ENCODE results near the gene SERINC2. TPM values are rescaled to one million over a fixed set of nuclear protein-coding genes. Genes with fewer than 3 reads are reported as not detected.

SERINC2 gene
- total RNA-seq = 17.4 TPM

- Histone ChIP-seq H3K27ac (peak within 1 kb of the TSS; percentile 66), H3K4me1 (no peaks in the 10 kb centered on the region), H3K36me3 (no peaks in the 10 kb centered on the region), H3K9me3 (no peaks in the 10 kb centered on the region), H3K4me3 (peak within 1 kb of the TSS; percentile 64 to 74), H3K27me3 (no peaks in the 10 kb centered on the region)
- TF ChIP-seq POLR2A (IDR thresholded peaks at IDR 0.05) (no peak), POLR2AphosphoS5 (IDR thresholded peaks at IDR 0.05; ENCODE audit: insufficient read depth in 1 of 2, low read depth in 1 of 2) (no peak), CTCF (IDR thresholded peaks at IDR 0.05) (no peak)
- DNase-seq (ENCODE audit: extremely low spot score in 2 of 2) = no peak
- intact Hi-C loops (cut with DNase I) = no loop called here
Measured at GRCh38 chr1:31412732-31413404, at the start of gene SERINC2. TSS of gene SERINC2 (plus strand) at chr1:31413213. CDS start at chr1:31413266, 53 bp downstream.

- Histone ChIP-seq H3K4me1 (peaks cover 7% of the 10 kb centered on the region), H3K27me3 (no peaks in the 10 kb centered on the region), H3K36me3 (peaks cover 0 to 43% of the 10 kb centered on the region in 2 donors), H3K27ac (no peak overlapping the region), H3K9me3 (no peaks in the 10 kb centered on the region), H3K4me3 (no peak overlapping the region)
- TF ChIP-seq POLR2AphosphoS5 (IDR thresholded peaks at IDR 0.05; ENCODE audit: insufficient read depth in 1 of 2, low read depth in 1 of 2) (no peak), CTCF (IDR thresholded peaks at IDR 0.05) (no peak), POLR2A (IDR thresholded peaks at IDR 0.05) (no peak)
- intact Hi-C loops (cut with DNase I) = no loop called here
- no peak for DNase-seq (ENCODE audit: extremely low spot score in 2 of 2)
Measured at GRCh38 chr1:31364561-31365250, 48.3 kb upstream of the SERINC2 start.

- Histone ChIP-seq H3K4me1 (peaks cover 19% of the 10 kb centered on the region), H3K27ac (no peak overlapping the region), H3K4me3 (no peak overlapping the region), H3K36me3 (peaks cover 0 to 32% of the 10 kb centered on the region in 2 donors), H3K9me3 (no peaks in the 10 kb centered on the region), H3K27me3 (no peaks in the 10 kb centered on the region)
- intact Hi-C loops (cut with DNase I) = no loop called here
- no peak for TF ChIP-seq CTCF (IDR thresholded peaks at IDR 0.05)
- TF ChIP-seq POLR2AphosphoS5 (IDR thresholded peaks at IDR 0.05; ENCODE audit: insufficient read depth in 1 of 2, low read depth in 1 of 2) = no peak
- no peak for TF ChIP-seq POLR2A (IDR thresholded peaks at IDR 0.05)
- DNase-seq (ENCODE audit: extremely low spot score in 2 of 2) = no peak
Measured at GRCh38 chr1:31366796-31367195, 46.2 kb upstream of the SERINC2 start.

GRCh38 chr1:31368611-31369107, 44.4 kb upstream of the SERINC2 start:
- intact Hi-C loops (cut with DNase I) = no loop called here
- H3K36me3 ChIP-seq = peaks cover 0 to 28% of the 10 kb centered on the region in 2 donors
- H3K4me3 ChIP-seq = no peak overlapping the region
- H3K9me3 ChIP-seq = no peaks in the 10 kb centered on the region
- TF ChIP-seq CTCF (IDR thresholded peaks at IDR 0.05) (no peak), POLR2A (IDR thresholded peaks at IDR 0.05) (no peak), POLR2AphosphoS5 (IDR thresholded peaks at IDR 0.05; ENCODE audit: insufficient read depth in 1 of 2, low read depth in 1 of 2) (no peak)
- H3K4me1 ChIP-seq = peaks cover 37% of the 10 kb centered on the region
- no peaks in the 10 kb centered on the region for H3K27me3 ChIP-seq
- H3K27ac ChIP-seq = peak overlapping the region; percentile 7
- no peak for DNase-seq (ENCODE audit: extremely low spot score in 2 of 2)

- H3K4me1 ChIP-seq = peaks cover 51% of the 10 kb centered on the region
- intact Hi-C loops (cut with DNase I) = no loop called here
- DNase-seq (ENCODE audit: extremely low spot score in 2 of 2) = no peak
- H3K27me3 ChIP-seq = no peaks in the 10 kb centered on the region
- H3K9me3 ChIP-seq = no peaks in the 10 kb centered on the region
- H3K27ac ChIP-seq = no peak overlapping the region
- H3K4me3 ChIP-seq = no peak overlapping the region
- TF ChIP-seq POLR2AphosphoS5 (IDR thresholded peaks at IDR 0.05; ENCODE audit: insufficient read depth in 1 of 2, low read depth in 1 of 2) (no peak), POLR2A (IDR thresholded peaks at IDR 0.05) (no peak), CTCF (IDR thresholded peaks at IDR 0.05) (no peak)
- H3K36me3 ChIP-seq = peaks cover 0 to 20% of the 10 kb centered on the region in 2 donors
Measured at GRCh38 chr1:31370021-31370420, 43.0 kb upstream of the SERINC2 start.

All from vagina (tissue), 2 donors.